Activated CD4-positive, alpha-beta T cell treated with anti-CD3 and anti-CD28 coated beads for 48 hours (primary cell): ENCODE measurements around the gene COQ10B.
"Not testable (repeated sequence)": the region's sequence is repeated elsewhere in the genome, so short reads cannot be mapped to it uniquely, and the experiment has no call there.

Experiments used
- DNase-seq: peaks from one replicate; pipeline ENCODE4 v3.0.0-alpha.2; 2020

Gene COQ10B

DNA sequence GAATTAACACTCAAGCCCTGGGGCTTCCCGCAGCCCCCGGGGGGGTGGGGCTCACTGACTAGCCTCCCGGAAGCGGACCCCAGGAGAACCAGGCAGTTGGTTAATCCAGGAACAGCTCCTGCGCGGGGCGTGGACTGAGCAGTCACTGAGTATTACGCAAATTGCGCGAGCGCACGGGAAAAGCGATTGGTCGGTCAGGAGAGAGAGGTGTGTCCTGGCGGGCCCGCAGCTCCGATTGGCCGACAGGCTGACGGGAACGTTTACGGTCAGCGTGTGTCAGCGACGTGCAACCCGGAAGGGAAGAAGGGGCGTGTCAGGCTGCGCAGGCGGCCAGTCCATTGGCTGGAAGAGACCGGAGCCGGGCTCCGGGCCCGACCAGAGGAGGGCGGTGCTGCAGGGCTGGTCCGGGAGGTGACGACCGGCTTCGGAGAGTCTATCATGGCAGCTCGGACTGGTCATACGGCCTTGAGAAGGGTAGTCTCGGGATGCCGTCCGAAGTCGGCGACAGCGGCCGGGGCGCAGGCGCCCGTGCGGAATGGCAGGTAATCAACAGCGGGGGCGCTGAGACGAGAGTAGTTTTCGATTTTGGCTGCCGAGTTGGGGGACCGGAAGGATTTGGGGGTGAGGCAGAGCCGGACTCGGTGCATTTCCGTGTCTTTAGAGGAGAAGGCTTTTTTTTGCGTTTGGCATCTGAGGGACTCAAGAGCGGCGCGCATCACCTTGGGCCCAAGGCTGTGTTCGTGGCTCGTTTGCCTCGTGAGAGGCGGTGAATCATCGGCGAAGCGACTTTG lies at the start of gene COQ10B:
TSS of gene COQ10B (plus strand) at position 430 of the 791 bp plus-strand sequence. CDS start at position 439, 9 bp downstream.
- peak; percentile 99 for DNase-seq

DNA sequence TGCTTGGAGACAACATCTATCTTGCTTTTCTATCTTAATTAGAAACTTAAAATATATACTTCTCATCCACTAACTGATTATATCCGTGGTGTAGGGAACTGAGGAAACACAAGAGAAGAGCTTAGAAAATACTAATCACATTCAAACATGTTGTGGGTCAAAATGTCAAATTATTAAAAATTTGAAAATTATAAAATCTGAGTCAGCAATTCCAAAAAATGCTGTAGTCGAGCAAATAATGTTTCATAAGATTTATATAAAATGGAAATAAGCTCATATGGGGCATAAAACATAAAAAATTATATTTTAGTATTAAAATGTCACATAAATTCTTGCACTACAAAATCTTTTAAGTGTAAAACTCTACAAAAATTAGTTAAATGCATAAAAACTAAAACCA lies 47.8 kb upstream of the COQ10B start:
- DNase-seq = no peak

DNA sequence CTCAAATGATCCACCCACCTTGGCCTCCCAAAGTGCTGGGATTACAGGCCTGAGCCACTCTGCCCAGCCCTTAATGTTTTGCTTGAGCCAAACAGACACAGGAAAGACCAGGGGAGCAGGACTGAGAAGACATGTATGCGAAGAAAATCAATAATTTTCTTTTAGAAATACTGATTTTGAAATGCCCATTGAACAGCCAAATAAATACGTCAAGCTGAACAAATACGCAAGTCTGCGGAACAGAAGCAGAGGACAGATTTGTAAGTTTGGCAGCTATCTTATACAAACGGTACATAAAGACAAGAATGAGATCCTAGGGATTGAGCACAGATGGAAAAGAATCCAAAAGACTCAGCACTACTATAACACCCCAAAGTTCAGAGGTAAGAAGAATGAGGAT lies 39.3 kb upstream of the COQ10B start:
- no peak for DNase-seq

DNA sequence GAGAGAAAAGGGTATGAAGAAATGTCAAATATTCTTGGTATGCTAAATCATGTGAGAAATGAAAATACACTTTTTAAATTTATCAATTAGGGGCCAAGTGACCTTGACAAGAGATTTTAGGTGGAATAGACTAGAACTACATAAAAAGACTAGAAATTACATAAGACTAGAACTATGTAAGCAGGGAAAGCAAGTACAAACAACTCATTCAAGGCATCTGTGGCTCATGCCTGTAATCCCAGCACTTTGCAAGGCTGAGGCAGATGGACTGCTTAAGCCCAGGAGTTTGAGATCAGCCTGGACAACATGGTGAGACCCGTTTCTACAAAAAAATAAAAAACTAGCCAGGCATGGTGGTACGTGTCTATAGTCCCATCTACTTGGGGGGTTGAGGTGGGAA lies 38.8 kb upstream of the COQ10B start:
- DNase-seq = no peak

DNA sequence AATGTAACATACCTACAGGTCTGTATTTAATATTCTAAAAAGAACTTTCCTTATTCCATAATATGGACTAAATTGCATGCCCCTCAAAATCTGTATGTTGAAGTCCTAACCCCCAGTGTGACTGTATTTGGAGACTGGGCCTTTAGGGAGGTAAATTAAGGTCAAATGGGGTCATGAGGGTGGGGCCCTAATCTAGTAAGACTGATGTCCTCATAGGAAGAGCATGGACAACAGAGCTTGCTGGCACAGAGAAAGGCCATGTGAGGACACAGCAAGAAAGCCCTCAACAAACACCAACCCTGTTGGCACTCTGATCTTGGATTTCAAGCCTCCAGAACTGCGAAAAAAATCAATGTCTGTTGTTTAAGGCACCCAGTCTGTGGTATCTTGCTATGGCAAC lies 37.1 kb upstream of the COQ10B start:
- DNase-seq = no peak

DNA sequence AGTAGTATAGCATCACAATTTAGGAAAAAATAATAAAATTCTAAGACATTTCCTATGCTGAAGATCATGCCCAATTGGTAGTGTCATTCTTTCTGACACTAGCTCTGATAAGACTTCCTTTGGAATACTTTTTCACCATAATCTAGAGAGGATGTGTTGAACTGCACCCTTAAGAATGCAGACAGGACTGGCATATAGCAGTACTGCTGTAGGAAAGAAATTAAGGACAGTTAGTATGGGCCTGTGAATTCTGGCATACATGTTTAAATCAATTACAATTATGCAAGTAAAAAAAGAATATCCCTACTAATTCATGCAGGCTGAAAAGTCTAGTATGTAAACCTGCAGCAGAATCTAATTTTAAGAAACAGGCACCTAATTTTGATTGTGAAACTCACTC lies 33.9 kb upstream of the COQ10B start:
- DNase-seq = no peak

DNA sequence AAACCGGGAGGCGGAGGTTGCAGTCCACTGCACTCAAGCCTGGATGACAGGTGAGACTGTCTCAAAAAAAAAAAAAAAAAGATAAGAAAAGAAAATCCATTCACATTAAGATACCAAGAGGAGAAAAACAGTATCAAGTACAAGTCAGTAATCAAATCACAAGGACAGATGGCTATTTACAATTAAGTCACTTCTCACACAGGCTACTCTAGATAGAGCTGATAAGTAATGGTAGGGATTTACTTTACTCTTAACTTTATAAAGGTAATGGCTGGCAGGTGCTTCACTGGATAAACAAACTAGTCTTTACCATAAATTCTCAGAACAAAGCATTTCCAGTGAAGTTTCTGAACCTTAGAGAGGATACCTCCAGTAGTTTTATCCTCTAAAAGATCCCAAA lies 30.0 kb upstream of the COQ10B start:
- DNase-seq = no peak

DNA sequence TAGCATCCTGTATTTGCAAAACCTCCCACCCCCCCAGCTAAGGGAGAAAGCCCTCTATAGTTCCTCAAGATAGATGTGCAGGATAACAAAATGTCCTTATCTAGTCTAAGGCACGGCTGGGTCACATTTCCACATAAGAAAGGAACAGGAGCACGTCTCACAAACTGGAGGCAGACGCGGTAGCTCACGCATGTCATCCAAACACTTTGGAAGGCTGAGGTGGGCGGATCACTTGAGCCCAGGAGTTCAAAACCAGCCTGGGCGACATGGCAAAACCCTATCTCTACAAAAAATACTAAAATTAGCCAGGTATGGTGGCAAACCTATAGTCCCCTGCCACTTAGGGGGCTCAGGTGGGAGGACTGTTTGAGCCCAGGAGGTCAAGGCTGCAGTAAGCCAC lies 27.8 kb upstream of the COQ10B start:
- DNase-seq = no peak

DNA sequence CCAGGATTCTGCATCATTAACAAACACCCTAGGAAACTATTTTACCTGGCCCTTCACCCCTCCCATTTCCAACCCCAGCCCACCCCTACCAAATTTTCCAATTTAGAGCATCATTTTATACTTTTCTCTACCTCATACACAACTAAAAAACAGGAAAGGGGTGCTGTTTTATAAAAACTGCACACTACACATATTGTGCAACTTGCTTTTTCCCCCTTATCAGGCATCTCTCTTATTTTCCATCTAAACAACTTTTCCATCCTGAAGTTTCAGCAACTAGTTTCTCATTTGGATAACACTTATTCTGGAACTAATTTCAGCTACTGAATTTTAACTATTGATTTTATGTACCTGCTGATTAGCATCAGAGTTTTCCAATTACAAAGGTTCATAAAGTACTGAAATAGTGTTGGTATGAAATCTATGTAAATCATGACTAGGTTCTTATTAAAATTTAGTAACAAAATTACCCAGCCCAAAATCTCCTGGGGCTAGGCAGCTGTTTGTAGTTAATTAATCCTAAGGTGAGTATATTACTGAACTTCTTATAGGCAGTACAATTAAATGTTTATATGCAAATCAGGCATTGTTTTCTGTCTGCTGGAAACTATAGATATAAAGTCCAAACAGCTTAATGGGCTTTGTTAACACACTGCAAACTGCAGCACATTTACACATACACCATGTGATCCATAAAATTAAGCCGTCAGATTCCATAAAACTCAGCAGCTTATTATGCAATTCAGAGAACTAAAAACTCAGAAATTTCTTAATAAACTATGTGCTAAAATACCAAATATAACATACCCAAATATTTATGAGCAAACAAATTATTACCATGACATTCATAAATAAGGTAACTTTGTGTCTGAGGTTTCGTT lies 26.4 kb upstream of the COQ10B start:
- DNase-seq = no peak

DNA sequence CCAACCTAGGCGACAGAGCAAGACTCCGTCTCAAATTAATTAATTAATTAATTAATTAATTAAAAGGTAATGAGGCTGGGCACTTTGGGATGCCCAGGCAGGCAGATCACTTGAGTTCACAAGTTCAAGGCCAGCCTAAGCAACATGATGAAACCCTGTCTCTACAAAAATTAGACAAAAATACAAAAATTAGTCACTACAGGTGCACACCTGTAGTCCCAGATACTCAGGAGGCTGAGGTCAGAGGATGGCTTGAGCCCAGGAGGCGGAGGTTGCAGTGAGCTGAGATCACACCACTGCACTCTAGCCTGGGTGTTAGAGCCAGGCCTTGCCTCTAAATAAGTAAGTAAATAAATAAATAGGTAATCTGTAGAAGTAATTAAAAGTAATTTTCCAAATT lies 25.4 kb upstream of the COQ10B start:
- no peak for DNase-seq

DNA sequence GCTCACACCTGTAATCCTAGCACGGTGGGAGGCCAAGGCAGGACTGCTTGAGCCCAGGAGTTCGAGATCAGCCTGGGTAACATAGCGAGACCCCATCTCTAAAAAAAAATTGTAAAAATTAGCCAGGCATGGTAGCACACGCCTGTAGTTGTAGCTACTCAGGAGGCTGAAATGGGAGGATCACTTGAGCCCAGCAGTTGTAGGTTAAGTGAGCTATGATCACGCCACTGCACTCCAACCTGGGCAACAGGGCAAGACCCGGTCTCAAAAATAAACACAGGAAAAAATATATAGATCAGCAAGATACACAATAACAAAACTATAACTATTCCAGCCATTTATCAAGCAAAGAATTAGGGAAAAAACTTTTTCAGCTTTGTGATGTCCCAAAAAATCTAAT lies 21.5 kb upstream of the COQ10B start:
- no peak for DNase-seq

DNA sequence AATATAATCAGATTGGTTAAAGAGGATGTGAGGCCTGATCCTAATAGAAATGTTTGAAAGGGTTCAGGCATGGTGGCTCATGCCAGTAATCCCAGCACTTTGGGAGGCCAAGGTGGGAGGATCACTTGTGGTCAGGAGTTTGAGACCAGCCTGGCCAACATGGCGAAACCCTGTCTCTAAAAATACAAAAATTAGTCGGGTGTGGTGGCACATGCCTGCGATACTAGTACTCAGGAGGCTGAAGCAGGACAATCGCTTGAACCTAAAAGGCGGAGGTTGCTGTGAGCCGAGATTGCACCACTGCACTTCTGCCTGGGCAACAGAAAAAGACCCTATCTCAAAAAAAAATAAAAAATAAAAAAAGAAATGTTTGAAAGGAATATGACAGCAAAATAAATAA lies 20.8 kb upstream of the COQ10B start:
- DNase-seq = not testable (repeated sequence)

DNA sequence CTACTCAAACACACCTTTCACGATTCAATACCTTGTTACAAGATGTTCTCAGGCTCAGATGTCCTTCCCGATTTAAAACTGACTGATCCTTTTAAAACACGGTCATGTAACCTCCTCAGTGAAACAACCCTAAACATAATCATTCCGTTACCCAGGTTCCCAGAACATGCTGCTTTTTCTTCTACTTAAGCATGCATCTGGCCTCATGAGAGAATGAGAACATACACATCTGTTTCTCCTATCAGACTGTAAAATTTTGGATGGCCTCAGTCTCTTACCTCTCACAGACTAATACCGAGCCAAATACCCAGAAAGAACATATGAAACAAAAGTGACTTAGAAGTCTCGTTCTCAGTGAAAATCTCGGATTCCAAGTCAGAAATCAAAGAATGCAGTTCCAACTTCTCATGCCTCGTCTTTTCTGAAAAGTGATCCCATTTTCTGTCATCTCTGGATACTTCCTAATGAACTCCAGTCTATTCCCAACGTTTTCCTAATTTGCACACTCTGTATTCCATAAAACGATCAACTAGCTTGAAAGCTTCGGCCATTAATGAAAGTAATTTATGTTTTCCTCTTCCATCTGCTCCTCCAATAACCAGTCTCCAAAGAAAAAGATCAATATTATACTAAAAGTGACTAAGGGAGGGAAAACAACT lies 19.4 kb upstream of the COQ10B start:
- no peak for DNase-seq

DNA sequence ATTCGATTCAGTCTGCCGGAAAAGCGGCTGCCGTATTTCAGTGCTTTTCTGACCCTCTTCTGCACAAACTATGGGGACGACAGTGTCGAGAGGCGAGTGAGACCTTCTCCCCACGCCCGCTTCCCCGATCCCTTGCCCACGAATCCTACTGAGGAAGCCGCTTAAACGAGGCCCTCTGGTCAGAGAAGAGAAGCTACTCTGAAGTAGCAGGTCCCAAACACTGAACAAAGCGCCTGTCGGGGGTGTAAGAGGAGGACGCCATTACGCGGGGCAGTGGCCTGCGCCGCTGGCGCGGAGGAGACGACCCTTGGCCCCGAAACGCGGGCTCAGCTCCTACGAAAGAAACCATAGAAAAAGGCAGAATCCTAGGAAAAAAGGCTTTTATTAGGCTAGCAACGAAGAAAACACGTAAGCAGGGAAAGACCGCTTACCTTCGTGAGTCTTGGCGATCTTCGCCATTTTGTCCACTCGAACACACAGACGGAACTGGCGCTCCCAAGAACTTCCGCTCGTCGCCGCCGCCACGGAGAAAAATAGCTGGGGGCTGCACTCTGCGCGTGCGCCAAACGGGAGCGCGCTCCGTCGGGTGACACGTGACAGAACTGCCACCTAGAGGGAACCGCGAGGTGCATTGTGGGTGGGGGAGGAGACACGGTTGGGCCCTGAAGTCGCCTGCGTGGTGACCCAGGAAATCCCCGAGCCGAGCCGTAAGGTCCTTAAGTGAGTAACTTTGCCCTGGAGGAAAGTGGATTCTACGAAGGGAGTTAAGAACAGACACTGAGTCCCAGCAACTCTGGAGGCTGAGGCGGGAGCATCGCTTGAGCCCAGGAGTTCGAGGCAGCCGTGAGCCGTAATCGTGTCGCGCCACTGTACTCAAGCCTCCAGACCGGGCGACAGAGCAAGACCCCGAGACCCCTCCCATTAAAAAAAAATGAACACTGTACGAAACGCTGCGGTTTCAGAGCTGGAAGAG lies 18.5 kb upstream of the COQ10B start, which contains the start of gene SF3B1:
TSS of gene SF3B1 (minus strand) at position 488 of the 973 bp plus-strand sequence. CDS start at position 459, 29 bp downstream.
- peak; percentile 99 for DNase-seq

DNA sequence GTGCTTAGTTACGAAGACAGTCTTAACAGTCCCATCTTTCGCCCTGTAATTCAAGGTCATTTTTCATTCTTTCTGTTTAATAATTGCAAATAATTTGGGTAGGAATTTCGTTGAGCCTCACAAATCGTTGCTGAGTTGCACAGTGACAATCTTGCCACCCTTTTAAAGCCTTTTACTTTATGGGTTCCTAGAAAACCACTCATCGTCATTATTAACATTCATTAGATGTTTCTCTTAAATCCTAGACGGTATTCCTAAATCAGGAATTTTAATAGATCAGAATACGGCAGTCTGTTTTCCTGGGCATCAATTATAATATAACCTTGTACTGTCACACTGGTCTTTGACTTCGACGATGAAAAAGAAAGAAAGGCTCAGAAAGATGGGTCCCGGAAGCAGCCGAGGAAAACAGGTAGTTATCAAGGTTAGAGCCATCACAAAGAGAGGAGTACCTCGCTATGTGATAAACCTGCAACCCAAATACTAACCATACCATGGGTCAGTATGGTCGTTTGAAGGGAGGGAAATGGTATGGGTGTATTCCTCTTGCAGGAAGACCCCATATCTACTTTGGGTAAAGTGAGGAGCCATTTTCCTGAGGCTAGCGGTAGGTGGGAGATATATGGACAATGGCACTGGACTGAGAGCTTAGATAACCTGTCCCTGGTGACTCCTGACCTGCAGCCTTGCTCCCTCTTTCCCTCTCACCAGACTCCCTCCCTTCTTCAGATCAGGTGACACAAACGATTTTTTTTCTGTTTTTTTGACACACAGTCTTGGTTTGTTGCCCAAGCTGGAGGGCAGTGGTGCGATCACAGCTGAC lies 17.5 kb upstream of the COQ10B start:
- no peak for DNase-seq

DNA sequence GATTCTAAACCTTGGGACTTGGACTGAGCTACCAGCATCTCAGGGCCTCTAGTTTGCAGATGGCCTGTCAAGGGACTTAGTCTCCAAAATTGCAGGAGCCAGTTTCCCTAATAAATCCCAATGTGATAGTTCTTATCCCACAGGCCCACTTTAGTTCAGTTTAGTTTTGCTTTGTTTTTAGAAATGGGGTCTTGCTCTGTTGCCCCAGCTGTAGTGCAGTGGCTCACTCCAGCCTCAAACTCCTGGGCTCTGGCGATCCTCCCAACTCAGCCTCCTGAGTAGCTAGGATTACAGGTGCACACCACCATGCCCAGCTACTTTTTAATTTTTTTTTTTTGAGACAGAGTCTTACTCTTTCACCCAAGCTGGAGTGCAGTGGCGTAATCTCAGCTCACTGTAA lies 16.0 kb upstream of the COQ10B start:
- DNase-seq = no peak

DNA sequence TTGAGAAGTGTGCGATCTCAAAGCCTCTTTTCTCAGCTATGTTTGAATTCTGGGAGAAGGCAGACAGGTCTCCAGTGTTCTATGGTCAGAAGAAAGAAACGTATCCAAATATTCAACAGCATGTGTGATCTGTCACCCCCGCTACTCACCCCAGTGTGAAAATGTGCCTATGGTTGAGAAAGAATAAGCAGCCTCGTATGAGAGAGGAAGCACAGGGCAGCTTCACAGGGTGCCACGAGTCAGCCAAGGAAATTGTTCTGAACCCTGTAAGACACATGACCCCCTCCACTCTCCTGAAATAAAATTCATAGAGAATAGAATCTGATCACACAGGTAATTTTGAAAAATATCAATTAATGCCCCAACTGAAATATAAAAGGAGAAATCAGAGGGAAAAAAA lies 10.5 kb upstream of the COQ10B start:
- DNase-seq = no peak

DNA sequence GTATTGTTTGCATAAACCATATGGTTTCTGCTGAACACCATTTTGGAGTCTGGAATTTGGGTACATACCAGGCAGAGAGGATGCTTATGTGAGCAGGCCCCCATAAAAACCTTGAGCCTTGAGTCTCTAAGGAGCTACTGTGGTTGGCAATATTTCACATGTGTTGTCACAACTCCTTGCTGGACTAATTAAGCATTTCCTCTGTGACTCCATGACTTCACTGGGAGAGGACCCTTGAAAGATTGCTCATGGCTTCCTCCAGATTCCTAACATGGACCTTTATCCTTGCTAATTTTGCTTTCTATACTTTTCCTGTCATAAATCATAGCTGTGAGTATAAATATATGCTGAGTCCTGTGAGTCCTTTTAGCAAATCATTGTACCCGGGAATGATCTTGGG lies 7.6 kb upstream of the COQ10B start:
- no peak for DNase-seq

DNA sequence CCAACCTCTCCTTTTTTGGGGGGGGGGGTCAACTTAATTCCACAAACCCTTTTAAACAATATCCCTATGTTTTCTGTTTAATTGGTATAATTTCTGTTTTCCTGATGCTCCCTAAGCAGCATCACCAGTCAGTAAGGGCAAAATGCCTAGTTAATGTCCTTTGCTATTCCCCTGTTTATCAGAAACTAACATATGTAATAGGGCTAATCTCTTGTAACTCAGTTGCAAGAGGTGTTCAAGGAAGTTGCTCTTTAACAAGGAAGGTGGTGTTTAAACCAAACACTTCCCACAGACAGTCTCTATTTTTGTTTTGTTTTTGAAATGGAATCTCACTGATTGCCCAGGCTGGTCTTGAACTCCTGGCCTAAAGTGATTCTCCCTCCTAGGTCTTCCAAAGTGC lies 6.5 kb upstream of the COQ10B start:
- DNase-seq = no peak

DNA sequence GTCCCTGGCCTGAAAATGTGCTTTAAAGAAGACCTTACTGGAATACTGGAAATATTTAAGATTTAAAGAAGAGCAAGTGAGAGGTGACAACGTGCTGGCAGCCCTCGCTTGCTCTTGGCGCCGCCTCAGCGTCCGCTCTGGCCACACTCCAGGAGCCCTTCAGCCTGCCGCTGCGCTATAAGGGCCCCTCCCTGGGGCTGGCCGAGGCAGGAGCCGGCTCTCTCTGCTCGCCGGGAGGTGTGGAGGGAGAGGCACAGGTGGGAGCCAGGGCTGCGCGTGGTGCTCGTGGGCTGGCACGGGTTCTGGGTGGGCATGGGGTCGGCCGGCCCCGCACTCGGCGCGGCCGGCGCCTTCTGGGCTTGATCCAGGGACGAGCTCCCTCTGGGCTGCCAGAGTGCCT lies 2.9 kb upstream of the COQ10B start:
- no peak for DNase-seq

DNA sequence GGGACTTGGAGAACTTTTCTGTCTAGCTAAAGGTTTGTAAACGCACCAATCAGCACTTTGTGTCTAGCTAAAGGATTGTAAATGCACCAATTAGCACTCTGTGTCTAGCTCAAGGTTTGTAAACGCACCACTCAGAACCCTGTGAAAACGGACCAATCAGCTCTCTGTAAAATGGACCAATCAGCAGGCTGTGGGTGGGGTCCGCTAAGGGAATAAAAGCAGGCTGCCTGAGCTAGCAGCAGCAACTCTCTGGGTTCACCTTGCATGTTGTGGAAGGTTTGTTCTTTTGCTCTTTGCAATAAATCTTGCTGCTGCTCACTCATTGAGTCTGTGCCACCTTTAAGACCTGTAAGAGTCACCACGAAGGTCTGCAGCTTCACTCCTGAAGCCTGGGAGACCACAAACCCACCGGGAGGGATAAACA lies 2.4 kb upstream of the COQ10B start:
- DNase-seq = peak; percentile 21
